CD4-positive, alpha-beta T cell treated with Interleukin-4 for 1 hour (primary cell): Measurements from ENCODE around the gene PAQR5.
"Not testable (repeated sequence)": the region's sequence is repeated elsewhere in the genome, so short reads cannot be mapped to it uniquely, and the experiment has no call there.

Source experiments
- DNase-seq, 2 donors: peaks; one replicate each; pipeline ENCODE4 v3.0.0-alpha.2; 2020 to 2022

The PAQR5 gene

GRCh38 chr15:69358850-69359249 is 60.1 kb downstream of the PAQR5 start:
- DNase-seq: no peak

DNA sequence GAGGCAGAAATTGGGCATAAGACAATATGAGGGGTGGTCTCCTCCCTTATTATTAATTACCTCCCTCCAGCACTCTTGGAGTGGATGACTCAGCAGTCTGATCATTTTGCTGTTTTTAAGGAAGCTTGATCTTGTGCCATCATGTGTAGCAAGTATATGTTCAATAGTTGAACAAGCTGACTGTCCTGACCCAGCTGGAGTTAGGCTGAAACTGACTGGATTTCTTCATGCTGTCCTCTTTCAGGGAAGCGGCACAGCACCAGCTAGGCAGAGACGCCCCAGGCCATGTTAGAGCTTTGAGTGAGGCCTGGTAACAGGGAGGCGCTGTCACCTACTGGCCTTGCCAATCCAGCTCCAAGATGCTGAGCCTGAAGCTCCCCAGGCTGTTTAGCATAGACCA is 61.0 kb downstream of the PAQR5 start:
- no peak for DNase-seq

- DNase-seq: no peak
These were observed 61.9 kb downstream of the PAQR5 start for GRCh38 chr15:69360642-69361041.

GRCh38 chr15:69367236-69367635 is 68.5 kb downstream of the PAQR5 start:
- no peak for DNase-seq

- DNase-seq: no peak
These were observed 70.9 kb downstream of the PAQR5 start for GRCh38 chr15:69369631-69370030.

DNA sequence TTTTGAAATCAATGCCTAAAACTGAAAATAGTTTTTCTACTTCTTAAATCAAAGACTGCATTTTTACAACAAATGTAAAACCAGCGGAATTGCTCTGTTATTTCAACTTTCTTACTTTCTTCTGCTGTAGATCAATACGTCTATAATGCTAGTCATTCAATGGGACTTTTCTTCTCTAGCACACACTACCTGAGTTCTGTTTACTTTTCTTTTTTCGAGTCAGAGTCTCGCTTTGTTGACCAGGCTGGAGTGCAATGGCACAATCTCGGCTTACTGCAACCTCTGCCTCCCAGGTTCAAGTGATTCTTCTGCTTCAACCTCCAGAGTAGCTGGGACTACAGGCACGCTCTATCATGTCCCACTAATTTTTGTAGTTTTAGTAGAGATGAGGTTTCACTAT is 74.7 kb downstream of the PAQR5 start:
- no peak for DNase-seq

DNA sequence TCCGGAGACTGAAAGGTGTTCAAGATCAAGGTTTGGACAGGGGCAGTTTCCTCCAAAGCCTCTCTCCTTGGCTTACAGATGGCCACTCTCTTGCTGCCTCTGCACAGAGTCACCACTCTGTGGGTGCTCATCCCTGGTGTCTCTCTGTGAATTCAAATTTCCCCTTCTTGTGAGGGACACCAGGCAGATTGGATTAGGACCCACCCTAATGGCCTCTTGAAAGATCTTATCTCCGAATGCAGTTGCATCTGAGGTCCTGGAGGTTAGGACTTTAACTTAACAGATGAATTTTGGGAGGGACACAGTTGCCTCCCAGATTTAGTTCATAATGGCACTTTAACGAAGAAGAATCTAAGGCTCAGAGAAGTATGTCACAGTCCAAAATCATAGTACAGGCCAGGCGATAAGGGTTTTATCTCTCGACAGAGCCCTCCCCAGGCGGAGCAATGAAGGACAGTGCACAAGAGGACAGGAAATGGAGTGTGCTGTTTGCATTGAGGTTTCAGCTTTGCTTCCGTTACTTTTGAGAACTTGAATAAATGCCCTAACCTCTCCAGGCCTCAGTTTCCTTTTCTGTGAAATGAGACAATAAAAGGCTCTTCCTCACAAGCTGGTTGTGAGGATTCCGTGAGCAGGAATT is 76.6 kb downstream of the PAQR5 start:
- no peak for DNase-seq

DNA sequence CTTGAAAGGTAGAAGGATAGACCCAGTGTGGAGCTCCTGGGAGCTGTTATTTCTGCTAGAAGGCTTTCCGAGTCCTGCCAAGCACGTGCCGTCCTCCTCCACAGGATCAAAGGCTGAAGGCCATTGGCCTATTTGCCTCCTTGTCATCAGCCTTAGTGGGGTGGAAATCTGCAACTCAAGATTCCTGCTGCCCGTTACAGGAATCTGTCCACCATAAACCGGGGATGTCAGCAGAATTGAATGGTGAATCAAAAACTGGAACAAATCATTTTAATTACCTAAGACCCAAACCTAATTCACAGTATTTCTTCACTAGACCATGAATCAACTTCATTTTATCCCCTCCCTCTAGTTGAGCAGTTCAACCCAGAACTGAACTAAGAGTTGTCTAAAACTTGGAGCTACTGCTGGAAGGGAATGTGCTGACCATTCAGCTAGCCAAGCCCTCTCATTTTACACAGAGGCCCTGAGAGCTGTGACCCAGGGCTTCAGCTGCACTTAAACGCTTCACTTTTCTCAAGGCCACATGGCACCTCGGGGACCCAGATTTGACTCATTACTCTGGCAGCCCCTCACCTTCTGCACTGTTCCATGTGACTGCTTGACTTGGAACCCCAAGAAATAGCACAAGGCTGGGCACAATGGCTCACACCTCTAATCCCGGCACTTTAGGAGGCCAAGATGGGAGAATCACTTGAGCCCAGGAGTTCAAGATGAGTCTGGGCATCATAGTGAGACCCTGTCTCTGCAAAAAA is 78.7 kb downstream of the PAQR5 start:
- no peak for DNase-seq

DNA sequence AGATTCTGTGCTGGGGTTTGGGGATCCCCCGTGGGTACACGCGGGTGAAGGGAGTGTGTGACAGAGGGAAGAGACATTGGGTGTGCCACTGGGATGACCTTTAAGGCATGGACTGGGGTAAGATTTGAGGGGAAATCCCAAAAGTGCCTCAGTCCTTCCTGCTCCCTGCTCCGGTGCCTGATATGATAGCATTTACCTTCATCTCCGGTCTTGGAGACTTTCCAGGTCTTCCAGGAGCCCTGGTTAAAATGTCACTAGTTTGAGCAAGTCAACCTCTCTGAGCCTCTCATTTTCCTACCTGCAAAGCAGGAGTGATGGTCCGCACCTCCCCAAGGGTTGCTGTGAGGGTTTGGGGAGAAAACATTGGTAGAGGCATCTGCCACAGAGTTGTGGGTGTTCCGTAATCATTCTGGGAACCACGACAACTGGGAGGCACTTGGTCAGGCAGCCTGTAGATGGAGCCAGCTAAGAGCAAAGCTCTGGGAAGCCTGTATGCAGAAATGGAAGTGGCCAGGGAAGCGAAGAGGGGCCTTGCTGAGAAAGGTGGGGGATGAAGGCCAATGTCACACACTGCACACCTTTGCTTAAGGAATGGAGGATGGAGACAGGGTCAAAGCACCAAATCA is 81.5 kb downstream of the PAQR5 start:
- DNase-seq: no peak

DNA sequence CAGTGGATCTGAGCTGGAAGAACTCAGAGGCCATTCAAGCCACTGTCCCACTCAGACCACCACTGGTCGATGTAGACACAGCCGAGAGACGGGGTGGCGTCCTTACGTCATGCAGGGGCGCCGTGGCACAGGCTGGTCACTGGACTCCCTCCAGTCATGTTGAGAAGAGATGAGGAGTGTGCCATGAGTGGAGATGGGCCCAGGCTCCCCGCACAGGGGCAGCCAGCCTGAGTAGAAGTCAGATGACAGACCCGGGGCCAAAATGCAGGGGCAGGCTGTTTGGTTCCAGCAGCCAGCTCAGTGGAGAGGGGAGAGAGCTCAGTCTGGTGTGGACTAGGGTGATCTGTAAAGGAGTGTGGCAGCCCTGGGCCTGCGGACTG is 82.0 kb downstream of the PAQR5 start:
- no peak for DNase-seq

GRCh38 chr15:69382176-69382575 is 83.5 kb downstream of the PAQR5 start:
- not testable (repeated sequence) for DNase-seq

GRCh38 chr15:69384066-69384465 is 85.4 kb downstream of the PAQR5 start:
- DNase-seq: not testable (repeated sequence)

GRCh38 chr15:69384626-69385598 is 86.2 kb downstream of the PAQR5 start:
- no peak for DNase-seq

- no peak for DNase-seq
These were observed 87.1 kb downstream of the PAQR5 start for GRCh38 chr15:69385831-69386230.

GRCh38 chr15:69386284-69386683 is 87.6 kb downstream of the PAQR5 start:
- DNase-seq: no peak

DNA sequence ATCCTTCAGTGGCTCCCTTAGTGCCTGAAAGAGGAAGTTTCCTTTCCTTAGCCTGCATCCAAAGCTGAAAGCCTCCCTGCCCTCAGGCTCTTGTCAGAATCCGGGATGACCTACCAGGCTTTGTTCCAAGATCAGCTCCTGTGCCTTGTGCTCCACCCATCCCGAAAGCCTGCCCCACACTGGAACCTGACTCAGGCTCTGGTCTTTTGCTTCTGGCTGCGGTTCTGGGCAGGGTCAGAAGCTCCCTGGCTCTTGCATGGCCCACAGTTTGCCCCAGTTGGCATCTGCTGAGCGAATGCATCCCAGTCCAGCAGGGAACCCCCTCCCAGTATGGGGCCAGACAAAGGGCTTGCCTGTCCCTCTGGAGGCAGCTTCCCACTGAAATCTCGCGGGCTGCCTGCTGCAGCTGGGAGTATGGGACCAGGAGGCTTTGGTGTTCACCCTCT is 89.6 kb downstream of the PAQR5 start:
- DNase-seq: no peak

- DNase-seq: no peak
These were observed 90.7 kb downstream of the PAQR5 start for GRCh38 chr15:69389426-69389825.

DNA sequence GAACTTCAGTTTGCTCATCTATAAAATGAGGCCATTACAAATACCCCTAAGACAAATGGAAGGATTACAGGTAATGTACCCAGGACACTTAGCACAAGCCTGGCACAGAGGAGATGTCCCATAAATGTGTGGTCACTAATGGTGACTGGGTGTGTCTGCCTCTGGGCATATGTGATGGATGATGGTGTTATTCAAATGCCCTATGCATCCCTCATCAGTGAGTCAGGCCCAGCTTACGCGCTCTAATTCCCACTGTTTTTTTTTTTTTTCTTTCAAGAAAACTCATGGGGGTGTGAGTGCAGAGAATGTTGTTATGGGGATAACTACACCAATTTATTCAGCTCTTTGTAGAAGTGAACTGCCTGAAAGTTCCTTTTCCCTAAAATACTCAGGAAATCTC is 91.9 kb downstream of the PAQR5 start:
- DNase-seq: no peak

DNA sequence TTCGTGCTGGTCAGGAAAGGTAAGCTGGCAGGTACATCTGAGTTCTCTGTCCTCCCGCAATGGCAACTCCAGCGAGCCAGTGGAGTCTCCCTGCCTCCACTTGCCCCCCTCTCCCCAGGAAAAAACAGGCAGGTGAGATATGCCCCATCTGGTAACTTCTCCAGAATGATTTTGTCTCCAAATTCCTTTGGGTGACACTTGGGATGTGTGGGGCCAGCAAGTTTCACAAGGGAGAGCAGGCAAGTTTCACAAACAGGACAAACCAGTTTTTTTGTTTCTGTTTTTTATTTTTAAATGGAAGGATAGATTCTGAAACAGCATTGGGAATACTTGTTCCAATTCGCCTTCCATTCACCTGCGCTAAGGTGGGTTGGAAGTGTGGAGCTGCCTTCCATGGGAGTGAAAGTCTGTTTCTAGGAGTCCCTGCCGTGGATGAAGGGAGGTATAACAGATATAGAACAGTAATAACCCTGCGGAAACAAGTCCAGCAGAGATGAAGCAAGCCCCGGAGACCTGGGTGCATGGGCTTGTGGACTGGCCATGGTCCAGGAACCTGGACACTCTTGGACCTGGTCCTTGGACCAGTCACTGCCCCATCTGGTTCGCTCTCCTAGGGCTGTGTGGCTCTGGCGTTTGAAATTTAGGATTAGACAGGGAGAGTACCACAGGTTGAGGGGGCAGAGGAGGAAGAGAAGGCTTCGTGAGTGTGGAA is 92.5 kb downstream of the PAQR5 start:
- DNase-seq: no peak

DNA sequence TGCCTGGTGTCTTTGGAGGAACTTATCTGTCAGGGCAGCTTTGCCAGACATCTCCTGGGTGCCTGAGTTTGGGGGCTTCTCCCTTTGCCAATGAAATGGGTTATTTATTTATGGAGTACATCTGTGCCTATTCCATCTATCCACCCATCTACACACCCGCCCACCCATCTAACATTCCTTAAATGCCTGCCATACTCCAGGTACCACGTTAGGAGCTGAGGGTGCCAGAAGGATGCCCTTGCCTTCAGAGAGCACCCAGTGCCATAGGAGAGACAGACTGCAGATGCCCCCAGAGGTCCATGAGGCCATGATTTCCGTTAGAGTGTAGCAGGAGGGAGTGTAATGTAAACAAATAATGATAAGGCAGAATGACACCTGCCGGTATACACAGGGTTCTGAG is 93.6 kb downstream of the PAQR5 start:
- DNase-seq: no peak

GRCh38 chr15:69393831-69394491 is 95.2 kb downstream of the PAQR5 start:
- no peak for DNase-seq
